ENCODE measurements around the gene DCDC2. TPM values are rescaled to one million over a fixed set of nuclear protein-coding genes. Genes with fewer than 3 reads are reported as not detected.
"Not testable (repeated sequence)": the region's sequence is repeated elsewhere in the genome, so short reads cannot be mapped to it uniquely, and the experiment has no call there.

Gene DCDC2
- total and polyA plus RNA-seq, 2 donors (not counting 3 experiments of a cell fraction or from before 2014, with no cell fraction given), result not detected

DNA sequence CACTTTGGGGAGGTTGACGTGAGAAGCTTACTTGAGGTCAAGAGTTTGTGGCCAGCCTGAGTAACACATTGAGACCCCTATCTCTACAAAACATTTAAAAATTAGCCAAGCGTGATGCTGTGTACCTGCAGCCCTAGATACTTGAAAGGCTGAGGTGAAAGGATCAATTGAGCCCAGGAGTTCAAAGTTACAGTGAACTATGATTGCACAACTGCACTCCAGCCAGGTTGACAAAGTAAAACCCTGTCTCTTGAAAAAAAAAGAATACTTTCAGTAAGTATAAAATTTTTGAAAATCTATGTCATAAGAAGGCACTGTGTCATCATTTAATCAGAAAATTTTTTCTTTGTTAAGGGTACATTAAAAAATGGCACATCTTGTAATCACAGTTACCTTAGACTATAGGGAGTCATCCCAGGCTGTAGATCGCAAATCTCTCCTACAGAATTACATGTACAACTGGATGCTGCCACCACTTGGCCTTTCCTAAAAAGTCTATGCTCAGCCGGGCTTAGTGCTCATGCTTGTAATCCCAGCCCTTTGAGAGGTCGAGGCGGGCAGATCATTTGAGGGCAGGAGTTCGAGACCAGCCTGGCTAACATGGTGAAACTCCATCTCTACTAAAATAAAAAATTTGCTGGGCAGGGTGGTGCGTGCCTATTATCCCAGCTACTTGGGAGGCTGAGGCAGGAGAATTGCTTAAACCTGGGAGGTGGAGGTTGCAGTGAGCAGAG lies 27.8 kb upstream of the DCDC2 start:
- Histone ChIP-seq H2AFZ (ENCODE audit: low read depth, low read length) (no peak overlapping the region), H3K9ac (replicated peaks; ENCODE audit: extremely low read depth, insufficient read depth, low read length) (no peak overlapping the region), H3K9me1 (replicated peaks; ENCODE audit: control insufficient read depth, extremely low read depth, insufficient read depth, low read length) (no peaks in the 10 kb centered on the region), H3K4me3 (replicated peaks in 1 of 3; ENCODE audit: insufficient read depth in 1 of 3, low read depth in 1 of 3, low read length in 3 of 3) (no peak overlapping the region), H3K36me3 (ENCODE audit: control insufficient read depth in 2 of 2, extremely low read depth in 1 of 2, insufficient read depth in 2 of 2, low read length in 2 of 2) (no peaks in the 10 kb centered on the region), H3K79me2 (ENCODE audit: control insufficient read depth, insufficient read depth, low read length) (no peaks in the 10 kb centered on the region), H3K27ac (ENCODE audit: insufficient read depth, low read depth, low read length) (no peak overlapping the region), H3K9me3 (replicated peaks; ENCODE audit: control insufficient read depth, insufficient read depth, low read length) (no peaks in the 10 kb centered on the region), H3K27me3 (ENCODE audit: control insufficient read depth in 2 of 2, insufficient read depth in 2 of 2, low read length in 2 of 2) (no peaks in the 10 kb centered on the region), H3K4me1 (ENCODE audit: control insufficient read depth, extremely low read depth, insufficient read depth, low read length) (no peaks in the 10 kb centered on the region), H4K20me1 (replicated peaks; ENCODE audit: control insufficient read depth, extremely low read depth, insufficient read depth, low read length) (no peaks in the 10 kb centered on the region), H3K4me2 (ENCODE audit: insufficient read depth, low read length) (no peak overlapping the region)
- DNase-seq (ENCODE audit: low read depth, low spot score), result no peak
- TF ChIP-seq MAX (IDR thresholded peaks at IDR 0.05; ENCODE audit: insufficient read depth, insufficient read length) (no peak), FOS (IDR thresholded peaks at IDR 0.05; ENCODE audit: borderline replicate concordance, insufficient read depth, low read length) (no peak), CTCF (IDR thresholded peaks at IDR 0.05; ENCODE audit: extremely low read depth in 1 of 2, insufficient read depth in 1 of 2, low read depth in 1 of 2, low read length in 2 of 2) (no peak), MYC (IDR thresholded peaks at IDR 0.05; ENCODE audit: low read depth, low read length) (no peak), JUN (IDR thresholded peaks at IDR 0.05; ENCODE audit: borderline replicate concordance, insufficient read depth, insufficient read length, low read depth) (no peak)
- ChIA-PET POLR2A (no interaction called here), CTCF (interaction anchor here (2.9 kb wide), 1 partner anchor 102 kb away, joined by 11 read pairs; no protein-coding TSS in a partner anchor)
- BruUV-seq (replicated peaks), result no TSS peak
- dilution Hi-C loops (cut with MboI; ENCODE audit: extremely low pct_ligation_motif_present, low sequenced_read_pairs) (no loop called here), intact Hi-C loops (cut with micrococcal nuclease) (no loop called here)
- FAIRE-seq, result no peak

GRCh38 chr6:24384369-24385130 lies 26.7 kb upstream of the DCDC2 start:
- BruUV-seq (replicated peaks); POLR2A ChIA-PET; H3K36me3 ChIP-seq (ENCODE audit: control insufficient read depth in 2 of 2, extremely low read depth in 1 of 2, insufficient read depth in 2 of 2, low read length in 2 of 2); H3K9me3 ChIP-seq (replicated peaks; ENCODE audit: control insufficient read depth, insufficient read depth, low read length); H2AFZ ChIP-seq (ENCODE audit: low read depth, low read length); H3K9ac ChIP-seq (replicated peaks; ENCODE audit: extremely low read depth, insufficient read depth, low read length); H3K4me3 ChIP-seq (replicated peaks in 1 of 3; ENCODE audit: insufficient read depth in 1 of 3, low read depth in 1 of 3, low read length in 3 of 3); DNase-seq (ENCODE audit: low read depth, low spot score); H3K4me1 ChIP-seq (ENCODE audit: control insufficient read depth, extremely low read depth, insufficient read depth, low read length); H3K79me2 ChIP-seq (ENCODE audit: control insufficient read depth, insufficient read depth, low read length); H4K20me1 ChIP-seq (replicated peaks; ENCODE audit: control insufficient read depth, extremely low read depth, insufficient read depth, low read length); intact Hi-C loops (cut with micrococcal nuclease); FAIRE-seq; H3K27ac ChIP-seq (ENCODE audit: insufficient read depth, low read depth, low read length); H3K9me1 ChIP-seq (replicated peaks; ENCODE audit: control insufficient read depth, extremely low read depth, insufficient read depth, low read length); dilution Hi-C loops (cut with MboI; ENCODE audit: extremely low pct_ligation_motif_present, low sequenced_read_pairs); H3K27me3 ChIP-seq (ENCODE audit: control insufficient read depth in 2 of 2, insufficient read depth in 2 of 2, low read length in 2 of 2); H3K4me2 ChIP-seq (ENCODE audit: insufficient read depth, low read length): not testable (repeated sequence)
- CTCF ChIA-PET, result interaction anchor here (2.9 kb wide), 1 partner anchor 101 kb away, joined by 11 read pairs; no protein-coding TSS in a partner anchor

DNA sequence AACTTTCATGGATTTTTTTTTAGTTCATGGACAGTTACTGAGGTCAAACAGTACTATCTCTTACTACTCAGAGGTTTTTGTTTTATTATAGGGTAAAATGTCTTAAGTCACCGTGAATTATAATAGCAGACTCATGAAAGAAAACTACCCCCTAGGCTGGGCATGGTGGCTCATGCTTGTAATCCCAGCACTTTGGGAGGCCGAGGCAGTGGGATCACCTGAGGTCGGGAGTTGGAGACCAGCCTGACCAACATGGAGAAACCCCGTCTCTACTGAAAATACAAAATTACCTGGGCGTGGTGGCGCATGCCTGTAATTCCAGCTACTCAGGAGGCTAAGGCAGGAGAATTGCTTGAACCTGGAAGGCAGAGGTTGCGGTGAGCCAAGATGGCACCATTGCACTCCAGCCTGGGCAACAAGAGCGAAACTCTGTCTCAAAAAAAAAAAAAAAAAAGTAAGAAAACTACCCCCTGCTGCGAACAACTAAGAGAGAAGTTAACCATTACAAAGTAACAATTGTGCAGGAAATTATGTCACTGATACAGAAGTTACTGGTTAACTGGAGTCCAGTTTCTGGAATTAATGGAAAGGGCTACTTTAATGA lies 25.1 kb upstream of the DCDC2 start:
- H3K79me2 ChIP-seq (ENCODE audit: control insufficient read depth, insufficient read depth, low read length); H3K9ac ChIP-seq (replicated peaks; ENCODE audit: extremely low read depth, insufficient read depth, low read length); intact Hi-C loops (cut with micrococcal nuclease); H3K4me3 ChIP-seq (replicated peaks in 1 of 3; ENCODE audit: insufficient read depth in 1 of 3, low read depth in 1 of 3, low read length in 3 of 3); H3K27ac ChIP-seq (ENCODE audit: insufficient read depth, low read depth, low read length); H3K36me3 ChIP-seq (ENCODE audit: control insufficient read depth in 2 of 2, extremely low read depth in 1 of 2, insufficient read depth in 2 of 2, low read length in 2 of 2); DNase-seq (ENCODE audit: low read depth, low spot score); POLR2A ChIA-PET; H3K27me3 ChIP-seq (ENCODE audit: control insufficient read depth in 2 of 2, insufficient read depth in 2 of 2, low read length in 2 of 2); FAIRE-seq; H3K4me2 ChIP-seq (ENCODE audit: insufficient read depth, low read length); H3K4me1 ChIP-seq (ENCODE audit: control insufficient read depth, extremely low read depth, insufficient read depth, low read length); H3K9me1 ChIP-seq (replicated peaks; ENCODE audit: control insufficient read depth, extremely low read depth, insufficient read depth, low read length); BruUV-seq (replicated peaks); H2AFZ ChIP-seq (ENCODE audit: low read depth, low read length); dilution Hi-C loops (cut with MboI; ENCODE audit: extremely low pct_ligation_motif_present, low sequenced_read_pairs); H4K20me1 ChIP-seq (replicated peaks; ENCODE audit: control insufficient read depth, extremely low read depth, insufficient read depth, low read length); CTCF ChIA-PET; H3K9me3 ChIP-seq (replicated peaks; ENCODE audit: control insufficient read depth, insufficient read depth, low read length): not testable (repeated sequence)
